Loucy (cell line): ENCODE measurements around the gene KYNU.
A peak's percentile ranks its signal among the peaks of the same experiment; 100 is the strongest.
"Not testable (repeated sequence)": the region's sequence is repeated elsewhere in the genome, so short reads cannot be mapped to it uniquely, and the experiment has no call there.

ENCODE experiments used
- H2AFZ ChIP-seq: fragments of 200-600 bp; sonication (generic); 2 replicates; pipeline ENCODE4 v1.6.0; 2016; ENCODE audit warnings: antibody characterized with exemption, mild to moderate bottlenecking, low read length, moderate library complexity
- H3F3A ChIP-seq: fragments of 200-600 bp; 2 replicates; pipeline ENCODE4 v1.6.0; 2016; ENCODE audit warnings: antibody characterized with exemption, low read depth, mild to moderate bottlenecking
- H3K27me3 ChIP-seq: fragments of 200-600 bp; sonication (generic); 2 replicates; pipeline ENCODE4 v1.6.1; 2014; ENCODE audit warnings: low read length, mild to moderate bottlenecking; ENCODE audit not compliant: insufficient read depth, poor library complexity, severe bottlenecking
- H3K36me3 ChIP-seq: fragments of 200-600 bp; sonication (generic); 2 replicates; pipeline ENCODE4 v1.6.1; 2016; ENCODE audit warnings: low read length; ENCODE audit not compliant: insufficient read depth
- H3K4me1 ChIP-seq: fragments of 200-600 bp; sonication (generic); 2 replicates; pipeline ENCODE4 v1.5.1; 2014; ENCODE audit warnings: low read length, mild to moderate bottlenecking; ENCODE audit not compliant: insufficient read depth, poor library complexity, severe bottlenecking
- H3K4me2 ChIP-seq: fragments of 200-600 bp; sonication (generic); 2 replicates; pipeline ENCODE4 v1.6.0; 2014; ENCODE audit warnings: antibody characterized with exemption, low read length, low read depth, mild to moderate bottlenecking; ENCODE audit not compliant: poor library complexity, severe bottlenecking
- H3K4me3 ChIP-seq: fragments of 200-600 bp; sonication (generic); 2 replicates; pipeline ENCODE4 v1.5.1; 2014; ENCODE audit warnings: low read length, mild to moderate bottlenecking, mixed read lengths; ENCODE audit not compliant: poor library complexity, severe bottlenecking
- H3K79me2 ChIP-seq: fragments of 200-600 bp; sonication (generic); 2 replicates; pipeline ENCODE4 v1.6.1; 2014; ENCODE audit warnings: low read length; ENCODE audit not compliant: insufficient read depth
- H3K9ac ChIP-seq: fragments of 200-600 bp; sonication (generic); 2 replicates; pipeline ENCODE4 v1.6.0; 2014; ENCODE audit warnings: mild to moderate bottlenecking, low read depth, low read length, moderate library complexity; ENCODE audit not compliant: poor library complexity, severe bottlenecking
- H3K9me2 ChIP-seq: fragments of 200-600 bp; sonication (generic); replicated peaks from 2 replicates; pipeline ENCODE4 v1.6.1; 2016; ENCODE audit warnings: low read depth, low read length, mixed read lengths
- H3K9me3 ChIP-seq: fragments of 200-600 bp; sonication (generic); 2 replicates; pipeline ENCODE4 v1.6.1; 2014; ENCODE audit warnings: mild to moderate bottlenecking, antibody characterized with exemption, low read length, low read depth; ENCODE audit not compliant: insufficient read depth
- H4K20me1 ChIP-seq: fragments of 200-600 bp; sonication (generic); 2 replicates; pipeline ENCODE4 v1.6.0; 2014; ENCODE audit warnings: antibody characterized with exemption, low read length, mild to moderate bottlenecking; ENCODE audit not compliant: insufficient read depth, poor library complexity, severe bottlenecking
- CTCF ChIP-seq: fragments of 200-600 bp; sonication (generic); conservative IDR thresholded peaks from 2 replicates; pipeline ENCODE4 v1.5.1; 2014; ENCODE audit warnings: mild to moderate bottlenecking, antibody characterized with exemption, low read length
- EZH2phosphoT487 ChIP-seq: fragments of 200-600 bp; IDR thresholded peaks from 2 replicates; pipeline ENCODE4 v1.6.1; 2018; ENCODE audit warnings: antibody characterized with exemption, mild to moderate bottlenecking, moderate library complexity, borderline replicate concordance

Gene KYNU

GRCh38 chr2:142862847-142863246 is 14.6 kb upstream of the KYNU start:
- no peak overlapping the region for H3K4me2 ChIP-seq
- no peaks in the 10 kb centered on the region for H3F3A ChIP-seq
- no peaks in the 10 kb centered on the region for H4K20me1 ChIP-seq
- no peaks in the 10 kb centered on the region for H3K9me3 ChIP-seq
- no peak overlapping the region for H3K9ac ChIP-seq
- H3K4me3 ChIP-seq = no peak overlapping the region
- no peaks in the 10 kb centered on the region for H3K9me2 ChIP-seq
- no peaks in the 10 kb centered on the region for H3K27me3 ChIP-seq
- no peaks in the 10 kb centered on the region for H3K36me3 ChIP-seq
- no peak overlapping the region for H2AFZ ChIP-seq
- TF ChIP-seq EZH2phosphoT487 = no peak
- TF ChIP-seq CTCF = no peak
- H3K79me2 ChIP-seq = no peaks in the 10 kb centered on the region
- H3K4me1 ChIP-seq = no peaks in the 10 kb centered on the region

- Histone ChIP-seq H4K20me1 (no peaks in the 10 kb centered on the region), H3K9me3 (no peaks in the 10 kb centered on the region), H3K36me3 (no peaks in the 10 kb centered on the region), H3K9me2 (no peaks in the 10 kb centered on the region), H3K4me3 (no peak overlapping the region), H3K4me2 (no peak overlapping the region), H3K9ac (no peak overlapping the region), H2AFZ (no peak overlapping the region), H3K79me2 (no peaks in the 10 kb centered on the region), H3K27me3 (no peaks in the 10 kb centered on the region), H3K4me1 (no peaks in the 10 kb centered on the region), H3F3A (no peaks in the 10 kb centered on the region)
- TF ChIP-seq EZH2phosphoT487 = no peak
- no peak for TF ChIP-seq CTCF
Observed at GRCh38 chr2:142863485-142863961, 13.9 kb upstream of the KYNU start.

GRCh38 chr2:142864605-142865004 is 12.9 kb upstream of the KYNU start:
- H3K36me3 ChIP-seq, H3K9ac ChIP-seq, H3K4me1 ChIP-seq, H4K20me1 ChIP-seq, H2AFZ ChIP-seq, H3K27me3 ChIP-seq, H3K4me3 ChIP-seq, H3K9me3 ChIP-seq, H3F3A ChIP-seq, H3K4me2 ChIP-seq, H3K9me2 ChIP-seq, H3K79me2 ChIP-seq: not testable (repeated sequence)

GRCh38 chr2:142865924-142866323 is 11.5 kb upstream of the KYNU start:
- no peaks in the 10 kb centered on the region for H3K9me3 ChIP-seq
- H3F3A ChIP-seq = no peaks in the 10 kb centered on the region
- TF ChIP-seq CTCF (no peak), EZH2phosphoT487 (no peak)
- no peaks in the 10 kb centered on the region for H3K79me2 ChIP-seq
- no peaks in the 10 kb centered on the region for H3K4me1 ChIP-seq
- H3K9me2 ChIP-seq = no peaks in the 10 kb centered on the region
- peak overlapping the region; percentile 26 for H3K4me2 ChIP-seq
- peak overlapping the region; percentile 59 for H2AFZ ChIP-seq
- no peaks in the 10 kb centered on the region for H3K36me3 ChIP-seq
- no peaks in the 10 kb centered on the region for H4K20me1 ChIP-seq
- no peak overlapping the region for H3K9ac ChIP-seq
- no peaks in the 10 kb centered on the region for H3K27me3 ChIP-seq
- H3K4me3 ChIP-seq = peak overlapping the region; percentile 45
